HEK293T (cell line): ENCODE measurements around the gene DLEC1.

ENCODE experiments used
- ARNT ChIP-seq: fragments of 450-650 bp; IDR thresholded peaks from 2 replicates; pipeline ENCODE4 v1.6.1; 2017; ENCODE audit warnings: mild to moderate bottlenecking
- CTBP1 ChIP-seq: fragments of 450-650 bp; IDR thresholded peaks from 2 replicates; pipeline ENCODE4 v1.6.1; 2016; ENCODE audit warnings: borderline replicate concordance
- ELF4 ChIP-seq: fragments of 450-650 bp; IDR thresholded peaks from 2 replicates; pipeline ENCODE4 v1.6.1; 2017; ENCODE audit warnings: antibody characterized with exemption
- FOXA1 ChIP-seq: fragments of 450-650 bp; IDR thresholded peaks from 2 replicates; pipeline ENCODE4 v1.6.1; 2016; ENCODE audit warnings: mild to moderate bottlenecking
- L3MBTL2 ChIP-seq: fragments of 450-650 bp; conservative IDR thresholded peaks from 2 replicates; pipeline ENCODE4 v1.6.1; 2016; ENCODE audit warnings: mild to moderate bottlenecking
- TARDBP ChIP-seq: fragments of 450-650 bp; IDR thresholded peaks from 2 replicates; pipeline ENCODE4 v1.6.1; 2016
- ZNF384 ChIP-seq: fragments of 450-650 bp; IDR thresholded peaks from 2 replicates; pipeline ENCODE4 v1.6.1; 2016

DNA sequence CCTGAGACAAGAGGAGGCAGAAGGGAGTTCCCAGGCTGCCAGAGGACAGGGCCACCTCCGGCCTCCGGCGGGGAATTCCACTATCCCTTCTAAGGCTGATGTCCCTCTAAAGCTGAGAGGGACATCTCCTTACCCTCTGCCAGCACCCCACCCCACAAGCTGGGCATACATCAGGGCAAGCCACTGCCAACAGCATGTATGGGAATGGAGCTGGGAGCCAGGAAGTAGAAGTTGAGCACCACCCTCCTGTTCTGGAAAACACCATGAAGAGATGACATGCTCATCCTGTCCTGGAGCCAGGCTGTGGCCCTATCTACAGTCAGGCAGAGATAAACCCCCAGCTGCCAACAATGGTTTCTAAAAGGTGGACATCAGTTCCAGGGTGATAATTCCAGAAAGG, 16.7 kb upstream of the DLEC1 start:
- no peak for TF ChIP-seq FOXA1
- no peak for TF ChIP-seq ZNF384
- no peak for TF ChIP-seq L3MBTL2
- no peak for TF ChIP-seq TARDBP
- no peak for TF ChIP-seq ARNT
- TF ChIP-seq ELF4, result no peak
- no peak for TF ChIP-seq CTBP1
